ENCODE data around the gene COPE.

The COPE gene

DNA sequence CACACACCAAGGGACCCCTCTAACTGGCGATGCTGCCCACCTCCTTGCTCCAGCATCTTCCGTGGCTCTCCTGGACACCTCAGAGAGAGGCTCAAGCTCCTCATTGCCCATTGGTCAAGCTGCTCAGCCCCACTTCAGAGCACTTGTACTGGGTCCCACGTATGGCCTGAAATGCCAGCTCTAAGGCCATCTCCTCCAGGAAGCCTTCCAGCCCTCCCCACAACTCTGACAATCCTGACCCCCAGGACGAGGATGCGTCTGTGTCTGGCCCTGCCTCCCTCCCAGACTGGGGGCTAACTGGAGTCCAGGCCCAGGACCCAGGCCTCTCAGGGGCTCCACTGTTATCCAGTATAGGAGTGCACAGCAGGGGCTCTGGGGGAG is 29.8 kb upstream of the COPE start:
- H3K9me3 Mint-ChIP-seq: no peaks in the 10 kb centered on the region
- no peaks in the 10 kb centered on the region for H3K27me3 Mint-ChIP-seq (ENCODE audit: low read depth)
- H3K27ac Mint-ChIP-seq: no peak overlapping the region
- no peak overlapping the region for H3K4me3 Mint-ChIP-seq
- peaks cover 5% of the 10 kb centered on the region for H3K36me3 Mint-ChIP-seq (ENCODE audit: low read depth)
- TF ChIP-seq, protein P1, sequence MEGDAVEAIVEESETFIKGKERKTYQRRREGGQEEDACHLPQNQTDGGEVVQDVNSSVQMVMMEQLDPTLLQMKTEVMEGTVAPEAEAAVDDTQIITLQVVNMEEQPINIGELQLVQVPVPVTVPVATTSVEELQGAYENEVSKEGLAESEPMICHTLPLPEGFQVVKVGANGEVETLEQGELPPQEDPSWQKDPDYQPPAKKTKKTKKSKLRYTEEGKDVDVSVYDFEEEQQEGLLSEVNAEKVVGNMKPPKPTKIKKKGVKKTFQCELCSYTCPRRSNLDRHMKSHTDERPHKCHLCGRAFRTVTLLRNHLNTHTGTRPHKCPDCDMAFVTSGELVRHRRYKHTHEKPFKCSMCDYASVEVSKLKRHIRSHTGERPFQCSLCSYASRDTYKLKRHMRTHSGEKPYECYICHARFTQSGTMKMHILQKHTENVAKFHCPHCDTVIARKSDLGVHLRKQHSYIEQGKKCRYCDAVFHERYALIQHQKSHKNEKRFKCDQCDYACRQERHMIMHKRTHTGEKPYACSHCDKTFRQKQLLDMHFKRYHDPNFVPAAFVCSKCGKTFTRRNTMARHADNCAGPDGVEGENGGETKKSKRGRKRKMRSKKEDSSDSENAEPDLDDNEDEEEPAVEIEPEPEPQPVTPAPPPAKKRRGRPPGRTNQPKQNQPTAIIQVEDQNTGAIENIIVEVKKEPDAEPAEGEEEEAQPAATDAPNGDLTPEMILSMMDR (IDR thresholded peaks at IDR 0.05; ENCODE audit: unreplicated experiment in 3 of 3): no peak
- H3K4me1 Mint-ChIP-seq: no peaks in the 10 kb centered on the region

DNA sequence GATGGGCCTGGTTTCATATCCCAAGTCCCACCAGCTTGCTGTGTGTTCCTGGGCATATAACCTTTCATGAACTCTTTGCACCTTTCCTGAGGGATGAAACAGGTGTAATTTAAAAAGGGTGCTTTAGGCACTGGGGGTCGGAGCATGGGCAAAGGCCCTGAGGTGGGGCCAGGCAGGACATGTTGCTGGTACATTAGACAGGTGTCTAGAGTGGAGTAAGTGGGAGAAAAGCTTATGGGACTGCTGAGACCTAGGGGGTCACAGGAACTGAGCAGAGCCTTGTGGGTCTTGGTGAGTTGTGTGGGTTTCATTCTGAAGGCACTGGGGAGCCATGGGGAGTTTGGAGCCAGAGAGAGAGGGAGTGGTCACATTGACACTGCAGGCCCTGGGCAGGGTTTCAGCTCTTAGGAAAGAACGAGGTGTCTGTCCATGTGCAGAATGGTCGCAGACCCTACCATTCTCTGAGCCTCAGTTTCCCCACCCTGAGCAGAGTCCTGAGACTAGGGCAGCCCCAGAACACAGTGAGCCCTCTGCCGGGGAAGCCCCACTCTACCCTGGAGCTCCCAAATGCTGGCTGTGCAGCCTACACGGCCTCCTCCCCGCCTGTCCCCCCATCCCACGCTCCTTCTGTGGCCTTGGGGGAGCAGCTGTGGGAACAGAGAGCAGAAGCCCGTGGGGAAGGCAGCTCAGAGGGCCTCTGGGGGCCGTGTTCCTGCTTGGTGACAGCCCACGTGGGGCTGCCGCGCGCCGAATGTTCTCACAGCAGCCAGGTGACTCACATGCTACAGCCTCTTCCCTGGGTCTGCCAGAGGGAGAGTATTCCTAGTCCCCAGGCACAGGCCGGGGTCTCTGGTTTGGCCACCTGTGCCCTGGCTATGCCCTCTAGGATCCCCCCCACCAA is 29.1 kb upstream of the COPE start:
- no peak overlapping the region for H3K4me3 Mint-ChIP-seq
- no peaks in the 10 kb centered on the region for H3K27me3 Mint-ChIP-seq (ENCODE audit: low read depth)
- no peak overlapping the region for H3K27ac Mint-ChIP-seq
- H3K36me3 Mint-ChIP-seq (ENCODE audit: low read depth): peaks cover 5% of the 10 kb centered on the region
- H3K9me3 Mint-ChIP-seq: no peaks in the 10 kb centered on the region
- TF ChIP-seq, protein P1 (IDR thresholded peaks at IDR 0.05; ENCODE audit: unreplicated experiment in 3 of 3): no peak
- H3K4me1 Mint-ChIP-seq: no peaks in the 10 kb centered on the region

DNA sequence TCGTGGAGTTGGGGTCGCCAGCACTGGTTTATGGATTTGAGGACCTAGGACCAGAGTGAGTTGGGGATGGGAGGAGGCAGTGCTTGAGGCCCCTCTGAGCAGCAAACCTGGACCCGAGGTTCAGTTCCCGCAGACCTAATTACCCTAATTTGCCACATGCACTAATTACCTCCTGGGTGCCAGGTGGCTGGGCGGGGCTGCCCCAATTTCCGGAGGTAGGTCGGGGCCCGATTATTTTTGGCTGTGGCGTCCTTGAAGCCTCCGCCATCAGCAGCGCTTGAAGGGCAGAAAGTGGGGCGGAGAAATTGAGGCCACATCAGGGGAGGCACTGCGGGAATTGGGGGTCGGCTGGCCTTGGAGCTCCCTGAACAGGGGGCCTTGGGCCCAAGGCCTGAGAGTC is 27.7 kb upstream of the COPE start:
- no peaks in the 10 kb centered on the region for H3K9me3 Mint-ChIP-seq
- H3K4me3 Mint-ChIP-seq: no peak overlapping the region
- peaks cover 5% of the 10 kb centered on the region for H3K36me3 Mint-ChIP-seq (ENCODE audit: low read depth)
- no peaks in the 10 kb centered on the region for H3K27me3 Mint-ChIP-seq (ENCODE audit: low read depth)
- H3K27ac Mint-ChIP-seq: no peak overlapping the region
- H3K4me1 Mint-ChIP-seq: no peaks in the 10 kb centered on the region
- TF ChIP-seq, protein P1 (IDR thresholded peaks at IDR 0.05; ENCODE audit: unreplicated experiment in 3 of 3): no peak

DNA sequence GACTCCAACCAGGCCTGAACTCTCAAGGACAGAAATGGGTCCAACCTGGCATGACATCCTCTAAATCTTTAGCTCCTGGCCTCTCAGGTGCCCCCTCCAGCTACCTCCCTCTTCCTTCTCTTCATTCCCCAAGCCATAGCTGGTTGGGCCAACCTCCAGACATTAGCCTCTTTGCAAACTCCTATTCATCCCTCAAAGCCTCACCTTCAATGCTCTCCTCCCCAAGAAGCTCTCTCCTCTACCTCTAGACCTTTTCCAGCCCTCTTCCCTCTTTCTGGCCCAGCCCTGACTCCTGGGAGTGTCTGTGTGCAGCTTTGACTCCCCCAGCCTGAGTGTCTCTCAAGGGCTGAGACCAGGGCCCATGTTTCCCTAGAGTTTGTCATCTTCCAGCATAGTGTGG is 27.1 kb upstream of the COPE start:
- H3K9me3 Mint-ChIP-seq: no peaks in the 10 kb centered on the region
- H3K4me1 Mint-ChIP-seq: peaks cover 4% of the 10 kb centered on the region
- TF ChIP-seq, protein P1 (IDR thresholded peaks at IDR 0.05; ENCODE audit: unreplicated experiment in 3 of 3): no peak
- no peaks in the 10 kb centered on the region for H3K27me3 Mint-ChIP-seq (ENCODE audit: low read depth)
- peaks cover 5% of the 10 kb centered on the region for H3K36me3 Mint-ChIP-seq (ENCODE audit: low read depth)
- H3K4me3 Mint-ChIP-seq: no peak overlapping the region
- no peak overlapping the region for H3K27ac Mint-ChIP-seq

DNA sequence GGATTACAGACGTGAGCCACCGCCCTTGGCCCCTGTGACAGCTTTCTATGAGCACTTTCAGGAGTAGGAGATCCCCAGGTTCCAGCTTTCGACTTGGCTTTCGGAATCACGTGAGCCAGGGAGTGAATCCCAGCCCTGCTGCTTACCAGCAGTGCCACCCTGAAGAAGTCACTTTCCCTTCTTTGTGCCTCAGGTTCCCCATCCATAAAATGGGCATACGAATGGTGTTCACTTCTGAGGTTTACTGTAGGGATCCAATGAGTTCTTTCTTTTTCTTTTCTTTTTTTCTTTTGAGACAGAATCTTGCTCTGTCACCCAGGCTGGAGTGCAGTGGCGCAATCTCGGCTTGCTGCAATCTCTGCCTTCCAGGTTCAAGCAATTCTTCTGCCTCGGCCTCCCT is 26.1 kb upstream of the COPE start:
- TF ChIP-seq, protein P1 (IDR thresholded peaks at IDR 0.05; ENCODE audit: unreplicated experiment in 3 of 3): no peak
- H3K4me3 Mint-ChIP-seq: no peak overlapping the region
- peaks cover 5% of the 10 kb centered on the region for H3K36me3 Mint-ChIP-seq (ENCODE audit: low read depth)
- no peak overlapping the region for H3K27ac Mint-ChIP-seq
- no peaks in the 10 kb centered on the region for H3K27me3 Mint-ChIP-seq (ENCODE audit: low read depth)
- H3K9me3 Mint-ChIP-seq: no peaks in the 10 kb centered on the region
- H3K4me1 Mint-ChIP-seq: peaks cover 5% of the 10 kb centered on the region

DNA sequence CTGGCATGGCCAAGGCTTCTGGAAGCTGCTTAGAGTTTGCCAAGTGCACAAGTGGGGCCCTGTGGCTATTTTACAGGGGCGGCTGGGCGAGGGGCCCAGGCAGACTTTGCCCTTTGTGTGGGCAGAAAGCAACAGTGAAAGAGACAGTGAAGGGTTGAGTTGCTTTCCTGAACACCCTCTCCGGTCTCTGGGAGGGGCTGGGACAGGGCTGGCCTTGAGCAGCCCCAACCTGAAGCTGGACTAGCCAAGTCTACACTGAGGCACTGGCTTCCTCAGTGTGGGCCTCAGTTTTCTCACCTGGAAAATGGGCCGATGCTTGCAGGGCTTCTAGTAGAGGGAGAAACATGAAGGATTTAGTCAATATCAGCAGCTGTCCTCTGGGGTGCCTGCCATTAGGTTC is 24.3 kb upstream of the COPE start:
- H3K27me3 Mint-ChIP-seq (ENCODE audit: low read depth): no peaks in the 10 kb centered on the region
- H3K36me3 Mint-ChIP-seq (ENCODE audit: low read depth): peaks cover 9% of the 10 kb centered on the region
- TF ChIP-seq, protein P1 (IDR thresholded peaks at IDR 0.05; ENCODE audit: unreplicated experiment in 3 of 3): no peak
- H3K4me1 Mint-ChIP-seq: peaks cover 8% of the 10 kb centered on the region
- H3K4me3 Mint-ChIP-seq: peak overlapping the region; percentile 35 to 65 (median 52)
- H3K27ac Mint-ChIP-seq: no peak overlapping the region
- no peaks in the 10 kb centered on the region for H3K9me3 Mint-ChIP-seq
